HG03575 (cell line): ENCODE results near the gene WHRN.

ENCODE experiments used
- ATAC-seq: cut with Tn5 transposase; IDR thresholded peaks from one replicate; pipeline ENCODE4 v1.9.1; 2021; ENCODE audit not compliant: unreplicated experiment, insufficient number of reproducible peaks, low FRiP score; ENCODE audit errors: extremely low read depth

The WHRN gene

DNA sequence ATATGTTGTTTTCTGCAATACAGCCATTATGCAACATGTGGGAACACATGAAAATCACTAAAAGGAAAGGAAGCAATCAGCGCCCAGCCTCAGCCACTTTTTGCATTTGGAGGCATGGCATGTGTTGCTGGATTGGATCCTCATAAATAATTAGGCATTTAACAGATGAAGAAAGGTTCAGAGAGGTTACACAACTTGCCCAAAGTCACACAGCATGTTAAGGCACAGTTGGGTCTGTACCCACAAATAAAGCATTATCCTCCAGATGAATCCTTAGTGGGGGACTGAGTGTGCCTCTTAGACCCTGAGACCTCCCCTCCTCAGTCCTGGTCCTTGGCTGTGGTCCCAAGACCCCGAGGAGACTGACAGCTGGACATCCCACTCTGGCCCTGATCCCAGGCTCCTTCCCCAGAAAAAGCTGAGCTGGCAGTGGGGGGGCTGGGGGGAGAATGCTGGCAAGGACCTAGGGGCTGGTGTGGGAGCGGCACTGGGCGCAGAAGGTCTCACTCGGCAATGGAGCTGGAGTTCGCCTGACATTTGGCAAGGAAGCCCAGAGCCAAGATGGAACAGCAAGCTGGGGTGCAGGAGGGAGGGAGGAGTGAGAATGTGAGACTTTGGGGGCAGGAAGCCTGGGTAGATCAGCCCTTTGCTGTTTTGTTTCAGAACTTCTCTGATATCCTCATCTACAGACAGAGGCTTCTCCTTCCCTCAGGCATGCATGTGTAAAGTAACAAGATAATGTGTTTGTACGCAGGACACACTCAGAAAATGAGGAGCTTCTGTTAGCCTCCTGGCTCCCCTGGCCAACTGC lies 110.5 kb downstream of the WHRN start:
- ATAC-seq = no peak

DNA sequence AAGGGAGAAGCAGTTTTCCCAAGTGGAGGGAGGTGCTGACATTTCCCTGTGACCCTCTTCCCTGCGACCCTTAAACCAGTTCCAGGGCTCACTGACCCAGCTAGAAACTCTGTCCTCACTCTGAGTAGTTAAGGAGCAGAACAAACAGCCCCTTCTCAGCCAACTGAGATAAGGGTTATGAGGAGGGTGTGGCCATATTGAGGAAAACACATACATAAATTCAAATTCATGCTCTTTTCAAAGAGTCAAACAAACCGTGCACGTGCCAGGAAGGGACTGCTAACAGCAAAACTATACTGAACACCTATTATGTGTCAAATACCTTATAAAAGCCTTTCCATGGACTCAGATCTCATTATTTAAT lies 112.5 kb downstream of the WHRN start:
- ATAC-seq = no peak

DNA sequence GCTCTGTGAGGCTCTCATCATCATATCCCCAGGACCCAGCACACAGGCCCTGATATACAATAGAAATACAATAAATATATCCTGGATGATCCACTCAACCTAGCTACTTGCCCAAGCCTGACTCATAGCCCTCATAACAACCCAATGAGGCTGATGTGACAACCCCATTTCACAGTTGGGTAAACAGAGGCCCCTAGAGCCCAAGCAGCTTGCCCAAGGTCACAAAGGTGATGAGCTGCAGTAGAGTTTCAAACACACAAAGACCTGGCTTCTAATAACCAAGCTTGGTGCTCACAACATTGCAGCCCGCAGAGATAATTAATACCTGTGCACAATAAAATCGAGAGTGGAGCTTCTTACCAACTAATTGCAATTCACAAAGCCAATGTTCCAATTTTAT lies 114.3 kb downstream of the WHRN start:
- ATAC-seq = no peak

DNA sequence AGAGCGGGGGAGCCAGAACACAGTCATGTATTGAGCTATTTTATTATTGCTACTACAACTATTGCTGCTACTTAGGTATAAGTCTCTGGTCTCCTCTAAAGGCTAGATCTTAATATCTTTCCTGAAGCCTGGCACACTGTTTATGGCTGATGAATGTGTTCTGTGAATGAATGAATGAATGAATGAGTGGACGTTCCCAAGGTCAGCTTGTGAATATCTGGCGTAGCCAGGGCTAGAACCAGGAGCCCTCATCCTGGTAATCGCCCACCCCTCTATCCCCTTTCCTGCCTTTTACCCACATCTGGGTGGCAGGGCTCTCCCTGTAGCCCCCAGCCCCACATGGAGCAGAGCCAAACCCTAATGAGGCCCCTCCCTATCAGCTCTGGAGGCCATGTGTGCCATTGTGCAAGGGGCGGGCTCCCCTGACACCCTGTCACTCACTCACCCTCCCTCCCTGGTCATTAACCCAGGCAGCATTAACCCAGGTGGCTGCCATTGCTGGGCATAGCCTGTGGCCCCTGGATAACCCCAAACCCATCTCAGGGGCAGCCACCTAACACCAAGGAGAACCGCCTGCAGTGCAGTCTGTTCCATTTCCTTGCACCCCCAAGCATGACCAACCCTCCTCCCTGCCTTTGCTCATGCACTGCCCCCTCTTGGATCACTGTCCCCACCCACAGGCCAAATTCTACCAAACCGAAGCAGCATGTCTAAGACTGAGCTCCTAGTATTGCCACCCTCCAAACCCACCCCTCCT lies 115.5 kb downstream of the WHRN start:
- ATAC-seq = no peak

DNA sequence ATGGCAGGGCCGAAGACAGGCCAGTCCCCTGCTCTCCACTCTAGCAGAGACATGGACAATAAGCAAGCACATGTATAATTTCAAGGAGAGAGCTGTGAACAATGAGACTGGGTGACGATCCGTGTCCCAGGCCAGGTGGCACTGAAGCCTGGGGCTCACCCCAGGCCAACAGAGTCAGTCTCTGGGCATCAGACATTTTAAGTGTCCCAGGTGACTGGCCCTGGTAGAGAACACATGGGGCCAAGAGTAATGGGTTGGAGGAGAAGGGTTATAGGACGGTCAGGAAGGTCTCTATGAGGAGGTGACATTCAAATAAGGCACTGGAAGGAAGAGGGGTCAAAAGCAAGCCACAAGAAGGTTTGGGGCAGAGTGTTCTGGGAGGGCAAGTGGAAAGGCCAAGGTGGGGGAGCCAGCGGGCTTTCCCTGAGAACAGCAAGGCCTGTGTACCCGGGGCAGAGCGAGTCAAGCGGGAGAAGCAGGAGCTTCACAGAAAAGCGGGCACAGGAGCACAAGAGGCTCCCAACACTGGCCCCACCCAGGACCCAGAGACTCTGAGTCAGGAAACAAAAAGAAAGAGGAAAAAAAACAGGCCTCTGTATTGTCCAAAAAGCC lies 116.4 kb downstream of the WHRN start:
- ATAC-seq = no peak

DNA sequence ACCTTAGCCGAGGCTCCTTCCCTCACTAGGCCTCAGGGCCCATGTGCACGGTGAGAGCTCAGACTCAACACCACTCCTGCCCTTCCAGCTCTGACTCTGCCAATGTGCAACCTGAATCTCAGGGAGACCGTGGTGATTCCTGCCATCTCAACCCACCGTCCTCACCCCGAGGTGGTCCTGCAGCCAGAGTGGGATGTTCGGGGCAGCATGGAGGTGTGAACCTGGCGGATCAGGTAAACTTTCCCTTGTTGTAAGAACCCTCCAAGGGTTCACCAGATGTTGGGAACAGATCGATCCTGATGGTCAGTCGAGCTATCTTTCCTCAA lies 117.0 kb downstream of the WHRN start:
- no peak for ATAC-seq

DNA sequence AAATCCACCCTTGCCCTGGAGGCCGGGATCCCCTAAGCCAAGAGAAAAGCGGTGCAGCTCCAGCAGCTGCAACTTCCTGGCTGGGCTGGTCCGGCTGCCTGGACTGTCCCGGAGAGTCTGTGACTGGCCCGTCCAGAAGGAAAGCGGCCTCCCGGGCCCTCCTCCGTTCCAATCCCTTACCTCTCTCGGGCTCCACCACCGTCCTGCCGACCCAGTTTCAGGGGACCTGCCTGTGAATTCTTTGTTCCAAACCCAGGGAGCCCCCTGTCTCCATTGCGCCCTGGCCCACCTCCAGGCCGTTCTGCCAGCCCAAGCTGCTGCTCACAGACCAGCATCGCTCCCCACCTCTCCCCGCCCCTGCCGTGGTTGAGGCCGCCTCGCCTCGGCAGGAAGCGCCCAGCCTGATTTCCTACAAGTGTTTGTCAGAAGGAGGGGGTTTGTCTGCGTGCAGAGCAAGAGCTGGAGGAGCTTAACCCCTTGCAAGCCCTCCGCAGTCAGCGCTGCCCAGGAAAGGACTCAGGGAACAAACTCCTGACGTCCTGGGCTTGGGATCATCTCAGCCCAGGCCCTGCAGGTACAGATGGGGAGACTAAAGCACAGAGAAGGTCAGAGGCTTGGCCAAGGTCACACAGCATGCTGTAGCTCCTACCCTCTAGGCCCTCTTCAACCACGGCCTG lies 117.5 kb downstream of the WHRN start, which contains the start of gene AKNA:
Gene AKNA (minus strand): TSS at position 303 of the 677 bp plus-strand sequence. CDS start 6,649 bp downstream, outside the sequence.
- no peak for ATAC-seq

DNA sequence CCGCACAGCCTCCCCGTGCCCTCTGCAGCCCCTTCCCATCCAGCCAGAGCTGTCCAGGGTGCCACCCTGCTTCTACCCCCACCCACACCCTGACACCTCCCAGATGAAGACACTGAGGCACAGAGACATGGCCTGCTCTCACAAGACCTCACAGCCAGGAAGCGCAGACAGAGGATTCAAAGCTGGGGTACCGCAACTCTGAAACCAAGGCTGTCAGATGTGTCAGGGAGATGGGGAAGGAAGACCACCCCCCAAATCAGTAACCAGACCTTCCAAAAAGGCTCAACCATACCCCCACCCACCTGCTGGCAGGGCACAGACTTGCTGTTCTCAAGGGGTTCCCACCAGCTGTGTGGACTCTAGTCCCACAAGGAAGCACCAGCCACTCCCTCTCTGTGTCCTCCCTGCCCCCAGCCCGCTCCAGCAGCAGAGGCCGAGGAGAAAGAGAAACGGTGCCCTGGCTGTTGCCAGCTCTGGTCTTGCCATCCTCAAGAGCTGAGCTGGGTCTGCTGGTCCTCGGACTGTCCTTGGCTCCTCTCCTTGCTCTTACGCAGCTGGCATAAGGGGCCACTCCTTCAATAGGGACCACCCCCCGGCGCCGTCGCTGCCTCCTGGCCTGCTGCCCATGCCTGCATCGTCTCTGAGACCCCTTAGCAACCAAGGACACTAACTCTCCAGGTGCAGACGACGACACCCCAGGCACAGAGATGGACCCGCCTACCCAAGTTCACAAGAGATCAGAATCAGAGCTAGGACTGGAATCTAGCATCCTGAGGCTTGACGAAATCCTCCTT lies 118.2 kb downstream of the WHRN start:
- ATAC-seq = no peak

DNA sequence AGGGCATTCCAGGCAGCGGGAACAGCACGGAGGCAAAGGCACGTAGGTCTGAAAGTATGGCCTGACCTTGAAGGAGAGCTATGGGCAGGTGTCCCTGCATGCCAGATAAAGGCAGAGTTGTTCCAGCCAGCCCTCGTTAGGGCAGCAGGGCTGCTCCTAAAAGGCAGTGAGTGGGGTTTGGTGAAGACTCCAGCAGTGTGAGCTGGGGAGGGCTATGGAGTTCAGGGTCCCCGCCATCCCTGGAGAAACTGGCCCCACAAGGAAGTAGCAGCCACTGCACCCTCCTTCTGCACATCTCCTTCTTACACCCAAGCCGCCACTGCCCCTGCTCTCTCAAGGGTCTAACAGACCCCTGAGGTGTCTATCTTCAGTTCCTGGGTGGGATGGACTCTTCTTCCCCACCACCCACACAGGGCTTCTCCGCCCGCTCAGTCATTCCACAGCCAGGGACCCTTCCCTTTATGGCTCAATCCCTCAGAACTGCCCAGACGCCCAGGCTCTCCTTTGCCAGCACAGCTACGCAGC lies 118.8 kb downstream of the WHRN start:
- no peak for ATAC-seq

DNA sequence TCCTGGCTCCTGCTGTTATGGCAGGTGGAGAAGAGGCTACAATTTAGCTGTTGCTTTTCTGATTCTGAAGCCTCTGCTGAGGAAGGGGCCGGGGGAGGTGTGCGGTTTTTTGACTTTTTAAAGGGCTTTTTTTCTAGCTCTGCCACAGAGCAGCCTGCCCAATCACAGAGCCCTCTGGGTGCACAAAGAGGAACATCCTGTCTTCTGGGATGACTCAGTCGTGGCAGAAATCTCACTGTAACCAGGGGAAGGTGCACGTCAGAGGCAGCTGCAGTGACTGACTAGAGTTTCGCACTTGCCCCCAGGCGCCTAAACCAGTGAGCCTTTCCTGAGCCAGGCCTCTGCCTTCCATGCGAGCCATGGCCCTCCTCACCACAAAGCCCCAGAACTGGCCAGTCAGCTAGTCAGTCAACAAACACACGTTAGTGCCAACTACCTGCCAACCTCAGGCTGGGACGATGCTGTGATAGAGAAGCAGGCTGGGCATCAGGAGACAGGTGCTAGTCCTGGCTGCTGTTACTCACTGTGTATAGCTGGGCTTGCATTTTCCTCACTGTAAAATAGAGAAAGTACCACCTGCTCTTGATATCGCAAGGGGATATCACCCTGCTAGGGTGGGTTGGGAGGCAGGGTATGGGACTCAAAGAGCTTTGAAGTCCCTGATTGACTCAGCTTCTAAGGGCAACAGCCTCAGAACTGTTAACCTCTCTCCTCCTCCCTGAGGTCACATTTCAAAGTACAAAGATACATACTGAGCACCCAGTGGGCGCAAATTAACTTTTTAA lies 119.7 kb downstream of the WHRN start:
- peak; percentile 84 for ATAC-seq

DNA sequence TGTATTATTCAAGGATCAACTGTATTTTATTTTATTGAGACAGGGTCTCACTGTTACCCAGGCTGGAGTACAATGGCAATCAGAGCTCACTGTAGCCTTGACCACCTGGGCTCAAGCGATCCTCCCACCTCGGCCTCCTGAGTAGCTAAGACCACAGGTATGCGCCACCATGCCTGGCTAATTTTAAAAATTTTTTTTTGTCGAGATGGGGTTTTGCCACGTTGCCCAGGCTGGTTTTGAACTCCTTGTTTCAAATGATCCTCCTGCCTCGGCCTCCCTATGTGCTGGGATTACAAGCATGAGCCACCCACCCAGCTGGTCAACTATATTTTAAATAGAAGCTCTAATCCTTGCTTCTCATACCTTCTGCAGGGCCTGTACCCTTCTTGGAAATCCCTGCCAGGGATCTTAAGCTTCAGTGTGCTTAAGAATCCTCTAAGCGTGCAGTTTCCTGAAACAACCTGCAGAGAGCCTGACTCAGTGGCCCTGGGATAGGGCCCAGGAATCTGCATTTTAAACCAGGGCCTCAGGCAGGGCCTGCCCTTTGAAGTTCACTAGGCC lies 120.4 kb downstream of the WHRN start:
- ATAC-seq = no peak

DNA sequence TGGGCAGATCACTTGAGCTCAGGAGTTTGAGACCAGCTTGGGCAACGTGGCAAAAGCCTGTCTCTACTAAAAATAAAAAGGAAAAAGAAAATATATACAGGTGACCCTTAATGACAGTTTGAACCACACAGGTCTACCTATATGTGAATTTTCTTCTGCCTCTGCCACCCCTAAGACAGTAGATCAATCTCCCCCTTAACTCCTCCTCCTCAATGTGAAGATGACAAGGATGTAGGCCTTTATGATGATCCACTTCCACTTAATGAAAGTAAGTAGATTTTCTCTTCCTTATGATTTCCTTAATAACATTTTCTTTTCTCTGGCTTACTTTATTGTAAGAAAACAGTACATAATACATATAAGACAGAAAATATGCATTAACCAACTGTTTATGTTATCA lies 120.9 kb downstream of the WHRN start:
- no peak for ATAC-seq

DNA sequence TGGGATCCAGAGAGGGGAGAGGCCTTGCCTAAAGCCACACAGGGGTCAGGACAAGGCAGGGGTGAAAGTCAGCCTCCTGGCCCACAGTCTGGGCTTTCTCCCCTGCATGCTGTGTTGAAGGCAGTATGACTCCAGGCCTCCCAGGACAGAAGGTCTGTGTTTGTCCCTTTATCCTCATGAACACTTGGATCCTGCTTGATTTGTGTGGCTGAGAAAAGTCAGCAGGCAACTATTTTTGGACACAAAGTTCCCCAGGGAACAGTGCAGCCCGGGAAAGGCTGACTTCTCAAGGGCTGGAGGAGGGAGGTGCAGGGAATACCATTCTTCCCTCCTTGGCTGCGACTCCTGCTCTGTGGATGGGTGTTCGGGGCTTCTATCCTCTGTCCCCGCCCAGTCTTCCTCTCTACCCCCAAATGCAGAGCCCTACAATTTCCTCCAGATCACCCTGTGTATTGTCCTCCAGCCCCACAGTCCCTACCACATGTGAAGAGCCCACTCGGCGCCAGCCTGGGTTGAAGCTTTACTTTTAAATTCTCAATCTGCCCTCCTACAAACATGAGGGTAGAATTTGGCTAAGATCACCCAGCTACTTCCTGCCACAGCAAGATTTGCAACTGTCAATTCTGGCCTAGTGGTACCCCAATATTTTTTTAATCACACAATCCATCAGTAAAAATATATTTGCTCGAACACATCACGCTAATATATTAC lies 121.6 kb downstream of the WHRN start:
- no peak for ATAC-seq

DNA sequence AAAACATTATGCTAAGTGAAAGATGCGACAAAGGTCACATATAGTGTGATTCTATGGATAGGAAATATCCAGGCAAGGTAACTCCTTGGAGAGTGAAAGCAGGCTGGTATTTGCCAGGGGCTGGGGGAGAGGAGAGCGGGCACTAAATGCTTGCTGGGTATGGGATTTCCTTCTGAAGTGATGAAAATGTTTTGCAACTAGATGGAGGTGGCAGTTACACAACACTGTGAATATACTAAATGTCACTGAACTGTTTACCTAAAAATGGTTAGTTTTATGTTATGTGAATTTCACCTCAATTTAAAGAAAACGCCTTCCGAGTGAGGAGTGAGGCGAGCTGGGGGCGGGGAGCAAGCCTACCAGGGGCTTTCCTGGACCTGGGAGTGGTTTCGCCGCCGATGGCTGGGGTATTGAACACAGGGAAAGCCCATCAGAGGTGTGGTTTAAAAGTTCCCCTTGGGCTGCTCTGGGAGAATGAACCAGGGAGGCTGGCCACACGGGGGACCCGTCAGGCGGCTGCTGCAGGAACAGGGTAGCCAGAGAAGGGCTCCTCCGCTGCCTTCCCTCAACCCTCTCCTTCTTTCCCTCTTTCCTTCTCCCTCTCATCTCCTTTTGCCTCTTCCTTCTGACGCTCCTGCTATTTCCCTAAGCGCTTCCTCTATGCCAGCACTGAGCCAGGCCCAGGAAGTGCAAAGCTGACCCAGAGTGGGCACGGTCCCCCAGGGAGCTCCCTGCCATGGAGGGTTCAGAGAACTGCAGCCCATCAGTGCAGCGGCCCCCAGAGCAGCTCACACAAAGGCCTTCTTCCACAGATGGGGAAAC lies 122.4 kb downstream of the WHRN start:
- ATAC-seq = no peak

DNA sequence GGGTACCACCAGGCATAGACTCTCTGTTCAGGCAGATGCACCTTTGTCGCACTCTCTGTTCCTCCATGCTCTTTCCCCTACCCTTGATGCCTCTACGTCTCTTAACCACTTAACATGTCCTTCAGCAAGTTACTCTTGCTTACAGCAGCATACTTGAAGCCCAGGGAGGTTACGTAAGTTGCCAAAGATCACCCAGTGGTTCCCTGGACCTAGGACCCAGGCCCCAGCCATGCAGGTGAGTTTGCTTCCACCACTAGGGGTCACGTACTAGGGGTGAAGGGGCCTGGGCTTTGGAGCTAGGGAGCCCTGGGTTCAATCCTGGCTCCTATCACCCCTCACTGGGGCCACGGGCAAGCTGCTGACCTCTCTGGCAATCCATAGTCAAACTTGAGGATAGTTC lies 126.4 kb downstream of the WHRN start:
- no peak for ATAC-seq

DNA sequence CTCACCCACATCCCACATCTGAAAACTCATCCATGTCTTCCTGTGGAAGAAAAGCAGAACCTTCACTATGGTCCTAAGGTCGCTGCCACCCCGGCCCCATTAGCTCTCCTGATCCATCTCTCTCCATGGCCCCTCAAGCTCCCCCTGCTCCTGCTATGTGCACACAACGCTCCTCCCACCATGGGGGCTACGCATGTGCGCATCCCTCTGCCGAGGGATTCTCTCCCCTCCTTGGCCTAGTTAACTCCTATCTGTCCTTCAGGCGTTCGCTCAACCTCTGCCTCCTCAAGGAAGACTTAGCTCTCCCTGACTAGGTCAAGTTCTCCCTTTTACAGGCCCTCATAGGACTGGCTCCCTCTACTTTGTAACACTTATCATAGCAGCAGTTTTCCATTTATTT lies 127.3 kb downstream of the WHRN start:
- ATAC-seq = no peak
